ENCODE results near the gene DBF4. TPM values are rescaled to one million over a fixed set of nuclear protein-coding genes. Genes with fewer than 3 reads are reported as not detected.
"Not testable (repeated sequence)": the region's sequence is repeated elsewhere in the genome, so short reads cannot be mapped to it uniquely, and the experiment has no call there.

DBF4 gene
- total RNA-seq, 1 donor from 2014 or later: 23.7 TPM

GRCh38 chr7:87912121-87912520, 35.8 kb downstream of the DBF4 start:
- H3K4me1 Mint-ChIP-seq (ENCODE audit: low read depth, unreplicated experiment): no peaks in the 10 kb centered on the region
- DNase-seq: no peak

GRCh38 chr7:87918740-87919139, 42.4 kb downstream of the DBF4 start:
- Mint-ChIP-seq H3K27ac (ENCODE audit: unreplicated experiment) (no peak overlapping the region), H3K27me3 (ENCODE audit: unreplicated experiment) (no peaks in the 10 kb centered on the region), H3K4me1 (ENCODE audit: low read depth, unreplicated experiment) (no peaks in the 10 kb centered on the region), H3K9me3 (ENCODE audit: unreplicated experiment) (no peaks in the 10 kb centered on the region), H3K36me3 (ENCODE audit: unreplicated experiment) (no peaks in the 10 kb centered on the region), H3K4me3 (ENCODE audit: unreplicated experiment) (no peak overlapping the region)
- no peak for DNase-seq
- no peak for TF ChIP-seq CTCF (IDR thresholded peaks at IDR 0.05; ENCODE audit: partially characterized antibody, unreplicated experiment)

More at GRCh38 chr7:87912121-87912520, 35.8 kb downstream of the DBF4 start:
- Mint-ChIP-seq H3K36me3 (ENCODE audit: unreplicated experiment) (no peaks in the 10 kb centered on the region), H3K27ac (ENCODE audit: unreplicated experiment) (no peak overlapping the region), H3K9me3 (ENCODE audit: unreplicated experiment) (no peaks in the 10 kb centered on the region), H3K27me3 (ENCODE audit: unreplicated experiment) (no peaks in the 10 kb centered on the region), H3K4me3 (ENCODE audit: unreplicated experiment) (no peak overlapping the region)
- no peak for TF ChIP-seq CTCF (IDR thresholded peaks at IDR 0.05; ENCODE audit: partially characterized antibody, unreplicated experiment)

GRCh38 chr7:87919875-87920274, 43.6 kb downstream of the DBF4 start:
- DNase-seq: no peak
- Mint-ChIP-seq H3K4me3 (ENCODE audit: unreplicated experiment) (no peak overlapping the region), H3K9me3 (ENCODE audit: unreplicated experiment) (no peaks in the 10 kb centered on the region), H3K4me1 (ENCODE audit: low read depth, unreplicated experiment) (no peaks in the 10 kb centered on the region), H3K36me3 (ENCODE audit: unreplicated experiment) (no peaks in the 10 kb centered on the region), H3K27ac (ENCODE audit: unreplicated experiment) (no peak overlapping the region), H3K27me3 (ENCODE audit: unreplicated experiment) (no peaks in the 10 kb centered on the region)
- no peak for TF ChIP-seq CTCF (IDR thresholded peaks at IDR 0.05; ENCODE audit: partially characterized antibody, unreplicated experiment)

- no peaks in the 10 kb centered on the region for H3K4me1 Mint-ChIP-seq (ENCODE audit: low read depth, unreplicated experiment)
- TF ChIP-seq CTCF (IDR thresholded peaks at IDR 0.05; ENCODE audit: partially characterized antibody, unreplicated experiment): no peak
- H3K4me3 Mint-ChIP-seq (ENCODE audit: unreplicated experiment): no peak overlapping the region
- no peaks in the 10 kb centered on the region for H3K36me3 Mint-ChIP-seq (ENCODE audit: unreplicated experiment)
- H3K27ac Mint-ChIP-seq (ENCODE audit: unreplicated experiment): no peak overlapping the region
- H3K9me3 Mint-ChIP-seq (ENCODE audit: unreplicated experiment): no peaks in the 10 kb centered on the region
- no peak for DNase-seq
- no peaks in the 10 kb centered on the region for H3K27me3 Mint-ChIP-seq (ENCODE audit: unreplicated experiment)
Observed at GRCh38 chr7:87920578-87920977, 44.3 kb downstream of the DBF4 start.

- H3K27ac Mint-ChIP-seq (ENCODE audit: unreplicated experiment); H3K36me3 Mint-ChIP-seq (ENCODE audit: unreplicated experiment); H3K4me3 Mint-ChIP-seq (ENCODE audit: unreplicated experiment); H3K27me3 Mint-ChIP-seq (ENCODE audit: unreplicated experiment); H3K4me1 Mint-ChIP-seq (ENCODE audit: low read depth, unreplicated experiment); DNase-seq; H3K9me3 Mint-ChIP-seq (ENCODE audit: unreplicated experiment): not testable (repeated sequence)
Observed at GRCh38 chr7:87922759-87923395, 46.6 kb downstream of the DBF4 start.
